Brain microvascular endothelial cell (primary cell): ENCODE data around the gene CPM.
"Not testable (repeated sequence)": the region's sequence is repeated elsewhere in the genome, so short reads cannot be mapped to it uniquely, and the experiment has no call there.

ENCODE experiments used
- DNase-seq: peaks from one replicate; pipeline ENCODE4 v3.0.0-alpha.2; 2020
- H3K27ac ChIP-seq: fragments of 250-450 bp; sonication (Bioruptor Pico); 2 replicates; pipeline ENCODE4 v1.5.1; 2020; ENCODE audit warnings: mild to moderate bottlenecking, moderate library complexity
- H3K27me3 ChIP-seq: fragments of 250-450 bp; sonication (Bioruptor Pico); replicated peaks from 2 replicates; pipeline ENCODE4 v1.5.1; 2020; ENCODE audit warnings: mild to moderate bottlenecking
- H3K36me3 ChIP-seq: fragments of 250-450 bp; sonication (Bioruptor Pico); replicated peaks from 2 replicates; pipeline ENCODE4 v1.5.1; 2020; ENCODE audit warnings: mild to moderate bottlenecking
- H3K4me3 ChIP-seq: 2 replicates; pipeline ENCODE4 v1.5.1; 2011; ENCODE audit warnings: low read depth, mild to moderate bottlenecking, control low read depth, low read length, moderate library complexity
- in situ Hi-C: cut with HindIII; loops from 2 replicates; pipeline ENCODE4 v1.10.0; 2017; ENCODE audit warnings: low sequenced_read_pairs, low pct_ligation_motif_present
- TF ChIP-seq, protein P1 (sequence below): IDR thresholded peaks from 2 replicates; pipeline ENCODE4 v1.5.1; 2011; ENCODE audit warnings: low read depth, mild to moderate bottlenecking, moderate library complexity, low read length, control low read depth, inconsistent platforms; ENCODE audit errors: missing control alignments

Gene CPM

DNA sequence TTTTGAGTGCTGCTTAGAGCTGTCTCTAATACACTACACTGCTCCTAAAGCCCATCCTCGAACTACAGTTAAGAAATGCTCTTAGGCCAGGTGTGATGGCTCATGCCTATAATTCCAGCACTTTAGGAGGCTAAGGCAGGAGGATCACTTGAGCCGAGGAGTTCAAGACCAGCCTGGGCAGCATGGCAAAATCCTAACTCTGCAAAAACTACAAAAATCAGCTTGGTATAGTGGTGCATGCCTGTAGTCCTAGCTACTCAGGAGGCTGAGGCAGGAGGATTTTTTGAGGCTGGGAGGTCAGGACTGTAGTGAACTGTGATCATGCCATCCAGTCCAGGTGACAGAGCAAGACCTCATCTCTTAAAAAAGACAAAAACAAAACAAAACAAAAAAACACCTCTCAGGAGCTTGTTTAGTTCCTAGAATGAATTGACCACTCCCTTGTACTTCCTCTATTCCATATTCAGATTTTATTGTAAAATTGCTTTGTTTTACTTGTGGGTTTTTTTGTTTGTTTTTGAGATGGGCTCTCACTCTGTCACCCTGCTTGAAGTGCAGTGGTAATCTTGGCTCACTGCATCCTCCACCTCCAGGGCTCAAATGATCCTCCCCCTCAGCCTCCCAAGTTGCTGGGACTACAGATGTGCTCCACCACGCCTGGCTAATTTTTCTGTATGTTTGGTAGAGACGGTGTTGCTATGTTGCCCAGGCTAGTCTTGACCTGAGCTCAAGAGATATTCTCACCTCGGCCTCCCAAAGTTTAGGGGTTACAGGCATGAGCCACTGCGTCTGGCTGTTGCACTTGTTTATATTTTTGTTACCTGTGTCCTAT, 111.4 kb downstream of the CPM start:
- Histone ChIP-seq H3K27me3 (no peaks in the 10 kb centered on the region), H3K27ac (no peak overlapping the region), H3K4me3 (no peak overlapping the region), H3K36me3 (peaks cover 66% of the 10 kb centered on the region)
- in situ Hi-C loops = no loop called here
- TF ChIP-seq, protein P1, sequence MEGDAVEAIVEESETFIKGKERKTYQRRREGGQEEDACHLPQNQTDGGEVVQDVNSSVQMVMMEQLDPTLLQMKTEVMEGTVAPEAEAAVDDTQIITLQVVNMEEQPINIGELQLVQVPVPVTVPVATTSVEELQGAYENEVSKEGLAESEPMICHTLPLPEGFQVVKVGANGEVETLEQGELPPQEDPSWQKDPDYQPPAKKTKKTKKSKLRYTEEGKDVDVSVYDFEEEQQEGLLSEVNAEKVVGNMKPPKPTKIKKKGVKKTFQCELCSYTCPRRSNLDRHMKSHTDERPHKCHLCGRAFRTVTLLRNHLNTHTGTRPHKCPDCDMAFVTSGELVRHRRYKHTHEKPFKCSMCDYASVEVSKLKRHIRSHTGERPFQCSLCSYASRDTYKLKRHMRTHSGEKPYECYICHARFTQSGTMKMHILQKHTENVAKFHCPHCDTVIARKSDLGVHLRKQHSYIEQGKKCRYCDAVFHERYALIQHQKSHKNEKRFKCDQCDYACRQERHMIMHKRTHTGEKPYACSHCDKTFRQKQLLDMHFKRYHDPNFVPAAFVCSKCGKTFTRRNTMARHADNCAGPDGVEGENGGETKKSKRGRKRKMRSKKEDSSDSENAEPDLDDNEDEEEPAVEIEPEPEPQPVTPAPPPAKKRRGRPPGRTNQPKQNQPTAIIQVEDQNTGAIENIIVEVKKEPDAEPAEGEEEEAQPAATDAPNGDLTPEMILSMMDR = no peak
- DNase-seq = no peak

DNA sequence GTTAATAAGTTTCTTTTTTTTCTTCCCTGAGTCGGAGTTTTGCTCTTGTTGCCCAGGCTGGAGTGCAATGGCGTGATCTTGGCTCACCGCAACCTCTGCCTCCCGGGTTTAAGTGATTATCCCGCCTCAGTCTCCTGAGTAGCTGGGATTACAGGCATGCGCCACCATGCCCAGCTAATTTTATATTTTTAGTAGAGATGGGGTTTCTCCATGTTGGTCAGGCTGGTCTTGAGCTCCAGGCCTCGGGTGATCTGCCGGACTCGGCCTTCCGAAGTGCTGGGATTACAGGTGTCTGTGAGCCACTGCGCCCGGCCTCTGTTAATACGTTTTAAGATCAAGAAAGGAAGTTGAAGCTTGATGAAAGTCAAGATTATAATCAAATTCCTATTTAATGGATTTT, 113.5 kb downstream of the CPM start:
- in situ Hi-C loops, DNase-seq, H3K4me3 ChIP-seq, H3K27me3 ChIP-seq, H3K27ac ChIP-seq: not testable (repeated sequence)
- H3K36me3 ChIP-seq = peaks cover 62% of the 10 kb centered on the region

DNA sequence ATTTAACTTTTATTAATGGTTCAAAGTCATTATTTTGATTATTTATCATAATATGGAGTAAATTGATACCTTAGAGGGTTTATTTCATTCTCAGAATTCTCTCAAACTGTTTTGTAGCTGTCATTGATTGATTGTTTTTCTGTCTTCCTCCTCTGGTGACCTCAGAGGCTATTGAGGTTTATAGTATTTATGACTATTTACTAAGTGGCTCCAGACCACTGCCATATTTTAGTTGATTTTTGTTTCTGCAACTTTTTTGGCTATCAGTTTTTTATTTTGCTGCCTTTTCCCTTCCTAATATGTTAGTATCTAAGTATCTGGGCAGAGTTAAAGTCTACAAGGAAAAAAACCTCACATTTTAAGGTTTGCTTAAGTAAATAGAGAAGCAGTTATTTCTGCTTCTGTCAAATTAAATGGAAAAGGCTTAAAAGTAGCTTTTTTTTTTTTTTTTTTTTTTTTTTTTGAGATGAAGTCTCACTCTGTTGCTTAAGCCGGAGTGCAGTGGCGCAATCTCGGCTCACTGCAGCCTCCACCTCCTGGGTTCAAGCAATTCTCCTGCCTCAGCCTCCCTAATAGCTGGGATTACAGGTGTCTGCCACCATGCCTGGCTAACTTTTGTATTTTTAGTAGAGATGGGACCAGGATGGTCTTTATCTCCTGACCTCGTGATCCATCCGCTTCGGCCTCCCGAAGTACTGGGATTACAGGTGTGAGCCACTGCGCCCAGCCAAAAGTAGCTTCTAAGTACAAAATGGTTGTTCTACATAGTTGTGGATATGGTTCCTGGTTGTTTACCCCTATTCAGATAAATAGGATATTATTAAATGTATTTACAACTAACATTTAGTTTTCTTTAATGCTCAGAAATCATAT, 116.8 kb downstream of the CPM start:
- Histone ChIP-seq H3K4me3 (no peak overlapping the region), H3K36me3 (peaks cover 69% of the 10 kb centered on the region), H3K27ac (no peak overlapping the region), H3K27me3 (no peaks in the 10 kb centered on the region)
- DNase-seq = no peak
- TF ChIP-seq, protein P1 = no peak
- in situ Hi-C loops = no loop called here

DNA sequence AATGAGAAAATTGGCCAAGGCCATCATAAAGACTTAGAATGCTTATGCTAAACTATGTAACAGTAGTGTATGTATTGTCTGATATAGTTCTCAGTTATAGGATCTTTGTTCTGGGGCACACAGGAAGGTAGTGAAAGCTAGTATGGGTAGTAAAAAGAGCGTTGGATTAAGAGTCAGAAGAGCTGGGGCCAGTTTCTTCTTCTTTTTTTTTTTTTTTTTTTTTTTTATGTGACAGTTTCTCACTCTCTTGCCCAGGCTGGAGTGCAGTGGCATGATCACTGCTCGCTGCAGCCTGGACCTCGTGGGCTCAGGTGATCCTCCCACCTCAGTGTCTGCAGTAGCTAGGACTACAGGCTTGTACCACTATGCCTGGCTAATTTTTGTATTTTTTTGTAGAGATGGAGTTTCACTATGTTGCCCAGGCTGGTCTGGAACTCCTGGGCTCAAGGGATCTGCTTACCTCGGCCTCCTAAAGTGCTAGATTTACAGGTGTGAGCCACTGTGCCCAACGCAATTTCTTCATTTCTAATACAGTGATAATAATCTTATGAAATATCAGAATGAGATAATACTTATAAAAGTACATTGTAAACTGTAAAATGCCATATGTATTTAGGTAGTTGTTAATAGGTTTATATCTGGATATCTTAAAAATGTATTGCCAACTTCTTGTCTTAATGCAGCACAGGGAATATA, 117.6 kb downstream of the CPM start:
- Histone ChIP-seq H3K4me3 (no peak overlapping the region), H3K36me3 (peaks cover 70% of the 10 kb centered on the region), H3K27me3 (no peaks in the 10 kb centered on the region), H3K27ac (no peak overlapping the region)
- DNase-seq = no peak
- in situ Hi-C loops = no loop called here
- TF ChIP-seq, protein P1 = no peak

DNA sequence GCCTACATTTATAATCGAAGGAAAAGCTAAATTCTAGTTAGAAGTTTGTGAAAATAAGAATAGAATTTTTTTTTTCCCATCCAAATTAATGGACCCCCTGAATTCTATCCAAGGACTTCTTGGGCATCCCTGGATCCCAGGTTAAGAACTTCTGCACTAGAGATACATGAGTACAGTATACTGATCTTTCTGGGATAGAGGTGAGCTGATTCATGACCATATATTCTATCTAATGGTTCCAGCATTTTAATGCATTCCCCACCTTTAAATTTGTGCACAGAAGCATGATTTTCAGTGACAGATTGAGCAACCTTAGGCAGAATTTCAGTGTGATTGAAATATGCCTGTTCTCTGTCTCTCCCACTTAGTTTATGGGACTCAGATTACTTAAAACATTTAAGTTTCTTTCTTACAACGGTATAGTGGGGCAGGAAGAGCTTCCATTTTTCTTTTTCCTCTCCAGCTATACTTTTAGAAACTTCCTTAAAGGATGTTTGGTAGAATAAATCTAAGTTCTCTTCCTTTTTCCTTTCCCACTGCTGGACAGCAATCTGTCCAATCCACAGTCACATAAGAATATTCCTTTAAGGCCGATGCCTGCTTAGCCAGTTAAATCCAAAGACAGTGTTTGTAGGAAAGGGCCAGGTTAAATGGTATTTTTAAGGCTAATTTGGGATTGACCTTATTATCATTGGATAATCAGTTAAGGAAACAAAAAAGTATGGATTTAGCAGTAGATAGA, 118.3 kb downstream of the CPM start:
- no peak for DNase-seq
- TF ChIP-seq, protein P1 = no peak
- H3K27ac ChIP-seq = no peak overlapping the region
- peaks cover 71% of the 10 kb centered on the region for H3K36me3 ChIP-seq
- H3K4me3 ChIP-seq = no peak overlapping the region
- H3K27me3 ChIP-seq = no peaks in the 10 kb centered on the region
- in situ Hi-C loops = no loop called here
